DMS 273 treated with DMSO at 0.1 percent for 48 hours (cell line): Measurements from ENCODE around the gene RASSF1.

Experiments
- DNase-seq: peaks from one replicate; lab custom pipeline; 2025; lab: John Stamatoyannopoulos, UW

RASSF1 gene, protein sequence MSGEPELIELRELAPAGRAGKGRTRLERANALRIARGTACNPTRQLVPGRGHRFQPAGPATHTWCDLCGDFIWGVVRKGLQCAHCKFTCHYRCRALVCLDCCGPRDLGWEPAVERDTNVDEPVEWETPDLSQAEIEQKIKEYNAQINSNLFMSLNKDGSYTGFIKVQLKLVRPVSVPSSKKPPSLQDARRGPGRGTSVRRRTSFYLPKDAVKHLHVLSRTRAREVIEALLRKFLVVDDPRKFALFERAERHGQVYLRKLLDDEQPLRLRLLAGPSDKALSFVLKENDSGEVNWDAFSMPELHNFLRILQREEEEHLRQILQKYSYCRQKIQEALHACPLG

DNA sequence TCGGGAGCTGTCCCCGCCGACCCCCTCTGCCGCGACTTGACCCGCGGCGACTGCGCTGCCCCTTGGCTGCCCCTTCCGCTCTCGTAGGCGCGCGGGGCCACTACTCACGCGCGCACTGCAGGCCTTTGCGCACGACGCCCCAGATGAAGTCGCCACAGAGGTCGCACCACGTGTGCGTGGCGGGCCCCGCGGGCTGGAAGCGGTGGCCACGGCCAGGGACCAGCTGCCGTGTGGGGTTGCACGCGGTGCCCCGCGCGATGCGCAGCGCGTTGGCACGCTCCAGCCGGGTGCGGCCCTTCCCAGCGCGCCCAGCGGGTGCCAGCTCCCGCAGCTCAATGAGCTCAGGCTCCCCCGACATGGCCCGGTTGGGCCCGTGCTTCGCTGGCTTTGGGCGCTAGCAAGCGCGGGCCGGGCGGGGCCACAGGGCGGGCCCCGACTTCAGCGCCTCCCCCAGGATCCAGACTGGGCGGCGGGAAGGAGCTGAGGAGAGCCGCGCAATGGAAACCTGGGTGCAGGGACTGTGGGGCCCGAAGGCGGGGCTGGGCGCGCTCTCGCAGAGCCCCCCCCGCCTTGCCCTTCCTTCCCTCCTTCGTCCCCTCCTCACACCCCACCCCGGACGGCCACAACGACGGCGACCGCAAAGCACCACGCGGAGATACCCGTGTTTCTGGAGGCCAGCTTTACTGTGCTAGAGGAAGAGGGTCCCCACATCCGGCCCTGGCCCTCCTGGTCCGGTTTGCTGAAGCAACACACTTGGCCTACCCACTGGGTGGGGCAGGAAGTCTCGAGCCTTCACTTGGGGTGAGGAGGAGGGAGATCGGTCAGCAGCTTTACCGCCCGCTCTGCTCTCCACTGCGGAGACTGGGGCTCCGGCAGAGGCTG lies at the start of gene RASSF1:
Gene RASSF1 (minus strand): TSS at position 389 of the 882 bp plus-strand sequence. CDS start 31 bp downstream, at position 358.
- no peak for DNase-seq

DNA sequence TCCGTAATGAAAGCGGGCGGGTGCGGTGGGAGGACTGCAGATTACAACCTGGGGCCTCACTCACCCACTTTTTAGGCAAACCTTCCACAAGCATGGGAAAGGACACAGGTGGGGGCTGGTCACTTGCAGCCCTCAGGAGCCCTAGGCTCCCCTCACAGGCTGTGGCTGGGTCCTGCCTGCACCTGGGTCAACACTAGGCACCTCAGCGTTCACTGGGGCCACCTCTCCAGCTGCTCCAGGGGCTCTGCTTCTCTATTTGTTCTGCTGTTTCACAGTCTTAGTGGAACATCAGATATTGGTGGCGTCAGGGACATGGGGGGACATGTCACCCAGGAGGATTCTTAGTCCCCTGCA lies 48.8 kb upstream of the RASSF1 start:
- no peak for DNase-seq

DNA sequence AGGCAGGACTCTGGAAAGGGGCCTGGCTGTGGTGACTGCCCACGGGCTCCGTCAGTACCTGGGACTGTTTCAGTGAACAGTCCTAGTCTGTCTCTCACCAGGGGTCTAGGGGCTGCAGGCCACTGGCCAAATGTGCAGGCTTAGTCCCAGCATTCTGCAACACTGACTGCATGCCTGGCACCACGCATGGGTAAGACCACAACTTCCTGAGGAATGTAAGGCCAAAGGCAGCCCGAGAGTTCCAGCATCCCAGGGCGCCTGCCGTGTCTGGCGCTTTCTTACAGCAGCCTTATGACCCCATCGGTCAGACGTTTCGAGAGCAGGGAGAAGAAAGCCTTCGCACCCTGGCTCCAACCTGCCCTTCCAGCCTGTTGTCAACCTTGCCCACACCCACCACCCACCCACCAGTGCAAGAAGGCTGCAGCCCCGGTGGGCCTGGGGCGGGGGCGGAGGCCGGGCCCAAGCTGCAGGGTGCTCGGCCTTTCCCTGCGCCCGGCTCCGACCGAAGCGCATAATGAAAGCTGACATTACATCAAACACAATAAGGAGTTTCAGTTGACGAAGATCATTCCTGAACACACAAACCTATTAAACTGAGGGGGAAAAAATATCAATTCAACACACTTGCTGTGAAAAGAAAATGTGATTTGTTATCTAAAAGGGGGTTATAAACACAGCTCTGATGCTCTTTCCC lies 48.2 kb upstream of the RASSF1 start:
- no peak for DNase-seq

- DNase-seq, result no peak
Observed at GRCh38 chr3:50388016-50388719, 47.5 kb upstream of the RASSF1 start.

- DNase-seq, result no peak
Observed at GRCh38 chr3:50385754-50386153, 45.1 kb upstream of the RASSF1 start.

GRCh38 chr3:50383750-50384149 lies 43.1 kb upstream of the RASSF1 start:
- DNase-seq, result no peak

GRCh38 chr3:50382722-50383121 lies 42.1 kb upstream of the RASSF1 start:
- no peak for DNase-seq

- peak; percentile 35 for DNase-seq
Observed at GRCh38 chr3:50381383-50381782, 40.7 kb upstream of the RASSF1 start.

DNA sequence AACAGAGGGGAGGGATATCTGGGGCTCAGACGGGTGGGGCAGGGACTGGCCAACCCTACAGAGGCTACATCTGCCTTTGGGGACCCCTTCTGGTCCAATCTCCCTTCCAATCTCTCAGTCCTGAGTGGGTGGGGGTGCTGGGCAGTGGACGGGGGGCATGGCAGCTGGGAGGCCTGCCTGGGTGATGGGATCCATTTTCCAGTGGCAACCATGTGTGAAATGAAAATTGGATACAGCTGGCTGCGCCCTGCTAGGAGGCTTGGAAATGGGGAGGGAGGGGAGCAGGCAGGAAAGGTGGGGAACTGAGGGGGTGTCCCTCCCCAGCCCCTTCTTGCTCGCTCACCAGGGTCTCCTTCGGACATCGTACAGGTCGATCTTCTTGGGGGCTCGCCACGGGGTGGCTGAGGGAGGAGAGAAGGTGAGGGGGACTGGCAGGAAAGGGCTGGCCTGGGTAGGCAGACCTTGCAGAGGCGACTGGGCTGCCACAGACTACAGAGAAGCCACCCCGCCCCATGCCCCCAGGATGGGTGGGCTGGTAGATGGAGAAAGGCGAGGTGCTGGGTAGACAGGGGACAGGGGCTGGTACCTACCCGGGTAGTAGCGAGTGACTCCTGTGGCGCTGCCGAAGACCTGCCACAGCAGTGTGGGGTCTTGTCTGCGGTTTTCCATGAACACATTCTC lies 39.9 kb upstream of the RASSF1 start:
- no peak for DNase-seq

DNA sequence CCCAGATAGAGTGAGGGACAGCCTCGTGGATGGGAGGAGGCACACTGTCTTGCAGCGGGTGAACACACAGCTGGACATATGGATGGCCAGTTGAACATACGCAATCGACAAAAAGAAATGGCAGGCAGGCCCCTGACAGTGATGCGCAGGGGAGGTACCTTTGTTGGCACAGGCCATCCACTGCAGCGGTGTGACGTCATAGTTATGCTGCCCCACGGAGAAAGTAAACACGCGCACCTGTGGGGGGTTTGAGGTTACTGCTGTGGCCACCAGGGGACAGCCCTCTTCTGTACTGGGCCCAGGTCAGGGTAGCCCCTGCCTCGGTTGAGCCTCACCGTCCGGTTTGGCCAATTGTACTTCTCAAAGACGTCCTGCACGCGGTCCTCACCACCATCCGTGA lies 38.1 kb upstream of the RASSF1 start:
- DNase-seq, result no peak

DNA sequence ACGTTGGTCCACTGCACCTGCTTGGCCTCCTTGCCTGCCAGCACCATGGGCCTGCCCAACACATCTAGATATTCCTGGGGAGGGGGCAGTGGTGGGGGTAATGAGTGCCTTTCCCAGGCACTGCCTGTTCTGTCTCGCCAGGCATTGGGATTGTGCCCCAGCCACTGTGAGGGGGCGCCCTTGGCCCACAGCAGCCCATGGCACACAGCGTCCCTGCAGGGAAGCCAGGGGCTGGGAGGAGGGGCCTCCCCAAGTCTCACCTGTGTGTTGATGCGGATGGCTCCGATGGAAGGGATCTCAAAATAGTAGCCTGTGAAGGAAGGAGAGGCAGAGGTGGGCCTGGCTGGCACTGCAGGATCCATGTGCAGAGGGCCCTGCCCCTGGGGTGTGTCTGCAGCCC lies 37.4 kb upstream of the RASSF1 start:
- no peak for DNase-seq

DNA sequence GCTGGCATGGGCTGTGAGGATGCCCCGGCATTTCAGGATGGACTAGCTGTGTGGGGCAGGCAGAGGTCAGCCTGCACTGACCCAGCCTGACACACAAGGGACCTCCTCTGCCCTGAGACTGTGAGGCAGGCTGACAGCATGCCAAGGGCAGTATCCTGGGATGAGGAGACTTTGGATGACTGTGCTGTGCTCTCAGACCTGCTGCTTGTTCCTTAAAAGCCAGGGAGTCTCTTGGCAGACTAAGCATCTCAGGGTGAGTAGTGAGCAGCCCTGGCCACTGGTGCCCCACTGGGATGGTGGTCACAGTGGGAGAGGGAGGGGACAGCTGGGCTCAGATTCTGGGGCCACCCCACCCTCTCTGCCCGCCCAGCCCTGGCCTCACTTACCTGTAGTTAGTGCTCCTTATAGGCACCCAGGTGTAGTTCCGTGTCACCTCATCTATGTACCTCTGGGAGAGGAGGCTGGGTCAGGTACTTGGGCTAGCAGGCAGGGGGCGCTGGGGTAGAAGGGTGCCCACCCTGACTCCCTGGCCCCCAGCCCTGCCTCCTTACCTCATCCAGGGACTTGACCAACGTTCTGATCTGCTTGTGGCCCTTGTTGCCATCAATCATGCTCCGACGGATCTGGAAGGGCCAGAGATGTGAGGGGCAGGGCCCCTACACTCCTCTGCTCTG lies 34.8 kb upstream of the RASSF1 start:
- DNase-seq, result no peak

GRCh38 chr3:50374363-50375257 lies 34.0 kb upstream of the RASSF1 start:
- no peak for DNase-seq

GRCh38 chr3:50373146-50374051 lies 32.8 kb upstream of the RASSF1 start:
- no peak for DNase-seq

- DNase-seq, result no peak
Observed at GRCh38 chr3:50372349-50372748, 31.7 kb upstream of the RASSF1 start.

DNA sequence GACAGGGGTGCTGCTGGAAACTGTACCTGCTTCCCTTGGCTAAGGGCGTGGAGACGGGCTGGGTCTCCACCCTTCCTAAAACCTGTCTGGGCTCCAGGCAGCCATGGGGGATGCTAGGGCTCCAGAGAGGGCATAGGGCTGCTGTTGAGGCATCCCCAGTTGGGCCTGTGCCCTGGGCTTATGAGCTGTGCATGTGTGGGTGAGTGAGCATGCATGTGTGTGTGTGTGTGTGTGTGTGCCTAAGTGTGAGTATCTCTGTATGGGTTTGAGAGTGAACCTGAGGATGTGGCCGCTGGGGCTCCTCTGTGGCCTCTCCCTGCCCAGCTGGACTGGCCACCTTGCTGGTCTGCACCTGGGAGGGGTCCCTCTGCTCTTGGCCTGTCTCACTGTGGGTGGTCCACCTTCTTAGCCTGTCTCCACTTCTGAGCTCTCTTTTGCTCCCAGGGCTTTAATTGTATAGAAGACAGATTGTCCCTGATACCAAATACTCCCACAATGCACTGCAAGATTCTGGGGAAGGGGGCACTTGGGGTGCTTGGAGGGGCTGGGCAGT lies 30.6 kb upstream of the RASSF1 start:
- DNase-seq, result no peak

DNA sequence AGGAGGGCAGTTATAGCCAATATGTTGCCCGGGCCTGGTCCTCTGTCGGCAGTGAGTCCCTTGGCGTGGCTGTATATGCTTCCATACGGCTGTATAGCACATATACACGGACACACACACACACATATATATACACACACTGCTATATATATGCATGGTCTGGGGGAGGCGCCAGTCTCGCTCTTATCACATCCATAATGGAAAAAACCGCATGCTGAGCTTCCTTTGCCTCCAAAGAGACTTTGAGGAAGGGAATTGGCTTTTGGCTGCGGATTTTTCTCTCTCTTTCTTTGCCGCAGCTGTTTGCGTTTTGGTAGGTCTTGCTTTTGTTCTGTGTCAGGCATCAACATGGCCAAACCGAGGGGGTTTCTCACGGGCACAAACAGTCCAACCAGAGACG lies 30.0 kb upstream of the RASSF1 start:
- DNase-seq, result no peak

GRCh38 chr3:50369012-50369670 lies 28.5 kb upstream of the RASSF1 start:
- no peak for DNase-seq
